HepG2 (cell line): ENCODE measurements around the gene GFRA1.

Experiments
- GTF2F1 ChIP-seq: fragments of 150-350 bp; IDR thresholded peaks from 2 replicates; pipeline ENCODE4 v1.6.1; 2014; ENCODE audit warnings: low read length
- HMGXB4 ChIP-seq, 2 experiments: sonication (generic) in 1 of 2; formaldehyde crosslinking in 1 of 2; IDR thresholded peaks; 2 replicates each; pipeline versions ENCODE4 v1.4.0 to v1.6.1; 2018 to 2020; ENCODE audit warnings: missing genetic modification reagents in 2 of 2, borderline replicate concordance in 1 of 2, low read depth in 1 of 2, mild to moderate bottlenecking in 1 of 2, missing biosample characterization in 1 of 2
- SETDB1 ChIP-seq: sonication (generic); formaldehyde crosslinking; IDR thresholded peaks from 2 replicates; pipeline ENCODE4 v1.5.1; 2020; ENCODE audit warnings: missing genetic modification reagents, mild to moderate bottlenecking, borderline replicate concordance
- TBL1XR1 ChIP-seq: fragments of 150-350 bp; IDR thresholded peaks from 2 replicates; pipeline ENCODE4 v1.6.1; 2014; ENCODE audit warnings: borderline replicate concordance, low read length; ENCODE audit not compliant: partially characterized antibody
- ZFYVE20 ChIP-seq: sonication (generic); formaldehyde crosslinking; IDR thresholded peaks from 2 replicates; pipeline ENCODE4 v1.8.0; 2023; ENCODE audit warnings: low read depth, mild to moderate bottlenecking, moderate library complexity, missing genetic modification reagents, borderline replicate concordance

- TF ChIP-seq TBL1XR1 = no peak
- TF ChIP-seq ZFYVE20 (CRISPR knock-in tag) = no peak
- no peak for TF ChIP-seq GTF2F1
- TF ChIP-seq SETDB1 = no peak
- no peak for TF ChIP-seq HMGXB4 (CRISPR knock-in tag; IDR thresholded peaks at IDR 0.05; ENCODE audit: borderline replicate concordance in 1 of 2, low read depth in 1 of 2)
These were observed 200.0 kb downstream of the GFRA1 start for GRCh38 chr10:116073001-116073400.
